Activated CD8-positive, alpha-beta memory T cell treated with anti-CD3 and anti-CD28 coated beads for 1 hour (primary cell): ENCODE results near the gene CDX1.
"Not testable (repeated sequence)": the region's sequence is repeated elsewhere in the genome, so short reads cannot be mapped to it uniquely, and the experiment has no call there.

Source experiments
- DNase-seq, 2 donors: peaks; one replicate each; pipeline ENCODE4 v3.0.0-alpha.2; 2020; ENCODE audit warnings: low read depth in 1 of 2; ENCODE audit errors: extremely low read depth in 1 of 2

The CDX1 gene

DNA sequence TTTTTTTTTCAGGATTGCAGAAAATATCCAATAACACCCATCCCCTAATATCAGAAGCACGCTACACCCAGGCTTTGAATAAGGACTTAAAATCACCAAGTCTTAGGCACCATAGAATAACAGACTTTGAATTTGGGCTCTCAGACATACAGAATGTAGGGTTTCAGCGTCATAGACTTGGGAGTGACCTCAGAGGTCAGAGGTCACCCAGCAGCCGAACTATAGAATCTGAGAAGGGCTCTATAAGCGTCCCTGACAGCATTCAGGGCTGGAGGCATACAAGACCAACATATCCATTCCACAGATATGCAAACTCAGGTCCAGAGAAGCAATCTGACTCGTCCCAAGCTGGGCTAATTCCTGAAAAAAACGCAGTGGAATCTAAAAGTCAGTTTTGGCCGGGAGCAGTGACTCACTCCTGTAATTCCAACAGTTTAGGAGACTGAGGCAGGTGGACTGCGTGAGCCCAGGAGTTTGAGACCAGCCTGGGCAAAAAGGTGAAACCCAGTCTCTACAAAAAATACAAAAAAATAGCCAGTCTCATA lies 58.0 kb downstream of the CDX1 start:
- no peak for DNase-seq

DNA sequence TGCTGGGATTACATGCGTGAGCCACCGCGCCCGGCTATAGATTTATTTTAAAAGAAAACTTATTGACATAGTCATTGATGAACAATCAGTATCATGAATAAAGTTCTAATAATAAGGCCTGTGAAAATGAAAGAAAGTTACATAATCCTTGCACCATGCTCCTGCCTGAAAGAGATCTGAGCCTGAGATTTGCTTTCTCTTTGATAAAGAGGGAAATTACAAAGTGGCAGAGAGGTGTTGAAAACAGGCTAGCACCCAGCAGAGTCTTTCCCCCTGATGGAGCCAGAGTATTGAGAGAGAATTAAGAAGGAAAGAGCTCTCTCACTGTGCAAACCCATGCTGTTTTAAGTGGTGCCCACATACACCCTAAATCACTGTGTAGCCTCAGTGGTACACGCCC lies 60.5 kb downstream of the CDX1 start:
- no peak for DNase-seq

DNA sequence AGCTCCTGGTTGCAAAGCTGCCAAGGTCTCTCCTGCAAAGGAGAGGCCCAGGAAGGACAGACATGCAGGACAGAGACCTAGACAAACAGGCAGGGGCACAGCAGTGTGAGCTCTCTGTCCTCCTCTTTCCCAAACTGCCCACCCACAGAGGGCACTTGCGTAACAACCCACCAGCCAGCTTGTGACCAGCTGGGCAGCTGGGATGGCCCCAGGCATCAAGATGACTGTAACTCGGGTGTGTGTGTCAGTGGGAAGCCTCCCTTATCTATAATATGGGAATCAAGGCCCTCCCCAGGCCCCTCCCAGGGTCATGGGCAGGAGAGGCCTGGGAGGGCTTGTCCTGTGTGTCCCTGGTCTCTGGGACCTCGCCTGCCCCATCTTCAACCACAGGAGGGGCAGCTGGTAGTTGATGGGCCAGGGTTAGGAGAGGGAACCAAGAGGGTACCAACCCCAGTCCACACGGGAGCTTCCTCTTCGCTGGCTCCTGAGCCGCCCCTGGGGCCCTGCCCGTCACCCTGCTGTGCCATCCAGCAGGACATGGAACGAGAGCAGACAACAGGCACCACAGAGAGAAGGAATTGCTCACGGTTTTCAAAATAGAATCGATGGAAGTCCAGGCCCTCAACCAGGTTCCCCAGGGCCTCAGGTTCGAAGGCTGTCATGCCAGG lies 61.2 kb downstream of the CDX1 start:
- DNase-seq = no peak

DNA sequence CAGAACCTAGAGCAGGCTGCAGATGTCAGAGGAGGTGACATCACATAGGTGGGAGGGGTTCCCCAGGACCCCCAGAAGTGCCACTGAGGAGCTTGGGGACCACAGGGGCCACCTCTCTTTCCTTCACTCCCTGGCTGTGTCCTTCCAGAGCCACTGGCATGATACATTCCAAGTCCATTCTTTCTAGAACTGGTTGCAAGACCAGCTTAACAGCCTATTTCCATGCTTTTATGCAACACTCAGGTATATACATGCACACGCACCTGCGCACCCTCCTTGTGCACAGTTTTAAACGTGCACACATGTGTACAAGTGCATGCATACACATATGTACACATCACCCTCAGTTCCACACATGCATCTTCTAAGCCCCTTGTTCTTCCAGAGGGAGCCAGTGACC lies 63.0 kb downstream of the CDX1 start:
- no peak for DNase-seq

DNA sequence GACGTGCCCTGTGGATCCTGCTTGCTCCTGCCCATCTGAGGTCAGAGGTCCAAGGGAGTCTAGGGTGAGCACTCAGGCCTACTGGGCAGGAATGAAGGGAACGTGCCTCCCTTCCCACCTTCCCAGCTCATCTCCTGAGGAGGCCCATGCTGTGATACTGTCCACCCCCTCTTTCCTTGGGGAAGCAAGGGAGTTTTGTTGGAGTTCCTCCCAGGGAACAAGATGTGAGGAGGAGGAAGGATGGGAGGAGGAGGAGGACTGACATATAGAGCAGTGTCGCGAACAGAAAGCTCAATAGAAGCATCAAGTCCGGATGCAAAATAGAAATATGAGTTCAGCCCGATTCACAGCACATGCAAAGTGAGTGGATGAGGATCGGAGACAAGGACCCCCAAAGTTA lies 64.3 kb downstream of the CDX1 start:
- no peak for DNase-seq

DNA sequence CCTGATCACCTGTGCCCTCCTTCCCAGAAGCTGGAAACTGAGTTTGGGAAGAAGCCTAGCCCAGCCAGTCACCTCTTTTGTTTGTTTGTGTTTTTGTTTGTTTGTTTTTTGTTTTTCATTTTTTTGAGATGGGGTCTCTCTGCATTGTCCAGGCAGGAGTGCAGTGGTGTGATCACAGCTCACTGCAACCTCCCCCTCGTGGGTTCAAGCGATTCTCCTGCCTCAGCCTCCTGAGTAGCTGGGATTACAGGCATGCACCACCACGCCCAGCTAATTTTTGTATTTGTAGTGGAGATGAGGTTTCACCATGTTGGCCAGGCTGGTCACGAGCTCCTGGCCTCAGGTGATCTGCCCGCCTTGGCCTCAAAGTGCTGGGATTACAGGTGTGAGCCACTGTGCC lies 67.1 kb downstream of the CDX1 start:
- not testable (repeated sequence) for DNase-seq
